Ectodermal cell (in vitro differentiated cells): ENCODE results near the gene PTGER1.
"Not testable (repeated sequence)": the region's sequence is repeated elsewhere in the genome, so short reads cannot be mapped to it uniquely, and the experiment has no call there.

Source experiments
- H3K27ac ChIP-seq: 2 replicates; pipeline ENCODE4 v1.7.0; 2013; ENCODE audit warnings: mild to moderate bottlenecking, low read depth, low read length; ENCODE audit not compliant: insufficient read depth, poor library complexity, severe bottlenecking
- H3K27me3 ChIP-seq: 2 replicates; pipeline ENCODE4 v1.7.0; 2013; ENCODE audit warnings: mild to moderate bottlenecking, low read length; ENCODE audit not compliant: insufficient read depth, control insufficient read depth, poor library complexity, severe bottlenecking
- H3K36me3 ChIP-seq: one replicate; pipeline ENCODE4 v1.7.0; 2013; ENCODE audit warnings: low read length; ENCODE audit not compliant: control insufficient read depth, insufficient read depth
- H3K4me1 ChIP-seq: one replicate; pipeline ENCODE4 v1.7.0; 2013; ENCODE audit warnings: low read length; ENCODE audit not compliant: control insufficient read depth, insufficient read depth
- H3K4me3 ChIP-seq: 2 replicates; pipeline ENCODE4 v1.7.0; 2013; ENCODE audit warnings: low read depth, low read length, control low read depth; ENCODE audit not compliant: insufficient read depth
- H3K9me3 ChIP-seq: 2 replicates; pipeline ENCODE4 v1.7.0; 2013; ENCODE audit warnings: mild to moderate bottlenecking, low read length, moderate library complexity; ENCODE audit not compliant: control insufficient read depth
- WGBS, 2 experiments: methylation state at CpG; one replicate each; pipeline ENCODE4 v1.1.7; 2013; ENCODE audit warnings: missing lambda C conversion rate in 2 of 2; 5-methylcytosine and 5-hydroxymethylcytosine counted together

PTGER1 gene

DNA sequence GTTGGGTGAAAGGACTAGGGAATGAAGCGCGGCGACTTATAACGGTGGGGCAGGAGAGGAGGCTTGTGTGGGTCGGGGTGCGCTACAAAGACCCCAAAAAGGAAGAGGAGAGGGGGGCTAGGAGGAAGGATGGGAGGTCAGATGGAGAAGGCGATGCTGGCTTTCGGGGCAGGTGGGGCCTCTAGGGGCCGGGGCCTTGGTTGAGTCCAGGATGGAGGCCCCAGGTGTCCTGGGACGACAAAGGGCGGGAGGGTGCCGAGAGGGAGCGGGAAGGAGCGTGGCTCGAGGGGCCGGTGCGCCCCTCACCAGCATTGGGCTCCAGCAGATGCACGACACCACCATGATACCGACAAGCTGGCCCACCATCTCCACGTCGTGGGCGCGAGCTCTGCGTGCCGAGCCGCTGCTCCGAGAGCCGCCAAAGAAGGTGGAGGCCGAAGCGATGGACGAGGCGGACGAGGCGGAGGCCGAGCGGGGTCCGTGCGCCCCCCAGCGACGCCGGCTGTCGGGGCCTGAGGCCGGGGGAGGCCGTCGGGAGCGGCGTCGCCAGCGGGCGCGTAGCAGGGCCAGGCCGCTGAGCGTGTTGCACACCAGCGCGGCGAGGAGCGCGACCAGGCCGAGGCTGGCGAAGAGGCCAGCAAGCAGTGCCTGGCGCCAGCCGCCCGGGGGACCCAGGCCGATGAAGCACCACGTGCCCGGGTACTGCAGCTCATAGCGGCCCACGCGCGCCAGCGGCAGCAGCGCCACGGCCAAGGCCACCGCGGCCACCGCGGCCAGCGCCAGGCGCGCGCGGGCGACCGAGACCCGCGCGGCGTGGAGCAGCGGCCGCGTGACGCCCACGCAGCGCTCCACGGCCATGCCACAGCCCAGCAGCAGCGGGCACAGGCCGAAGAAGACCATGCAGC lies 1.8 kb downstream of the PTGER1 start:
- Histone ChIP-seq H3K4me1 (peaks cover 21% of the 10 kb centered on the region), H3K36me3 (no peaks in the 10 kb centered on the region), H3K27ac (no peak overlapping the region), H3K9me3 (no peaks in the 10 kb centered on the region), H3K4me3 (no peak overlapping the region), H3K27me3 (peaks cover 13% of the 10 kb centered on the region)
- 93 to 94% methylated on average over 97 of the region's 97 CpGs for WGBS, 2 experiments

DNA sequence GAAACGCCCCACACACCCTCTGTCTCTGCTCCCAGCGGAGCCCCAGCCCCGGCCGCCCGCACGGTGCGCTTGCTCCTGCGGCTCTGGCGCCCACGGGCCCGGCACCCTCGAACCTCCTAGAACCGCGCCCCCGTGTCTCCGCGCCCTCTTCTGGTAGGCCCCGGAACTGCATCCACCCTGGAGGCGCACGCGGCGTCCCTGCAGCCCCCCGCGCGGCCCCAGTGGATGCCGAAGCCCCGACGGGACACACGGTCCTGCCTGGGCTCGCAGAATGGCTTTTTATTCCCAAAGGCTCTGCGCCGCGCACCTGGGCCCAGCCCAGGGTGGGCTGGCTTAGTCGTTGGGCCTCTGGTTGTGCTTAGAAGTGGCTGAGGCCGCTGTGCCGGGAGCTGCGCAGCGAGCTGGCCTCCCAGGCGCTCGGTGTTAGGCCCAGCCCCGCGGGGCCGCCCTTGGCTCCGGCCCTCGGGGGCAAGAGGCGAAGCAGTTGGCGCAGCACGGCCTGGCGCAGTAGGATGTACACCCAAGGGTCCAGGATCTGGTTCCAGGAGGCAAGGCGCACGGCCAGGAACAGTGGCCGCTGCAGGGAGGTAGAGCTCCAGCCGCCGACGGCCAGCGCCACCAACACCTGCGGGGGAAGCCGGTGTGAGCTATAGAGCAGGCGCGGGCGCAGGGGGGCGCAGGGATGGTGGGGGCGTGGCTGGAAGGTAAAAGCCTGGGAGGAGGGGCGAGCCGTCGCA lies 2.8 kb downstream of the PTGER1 start:
- Histone ChIP-seq H3K4me1 (peaks cover 21% of the 10 kb centered on the region), H3K27ac (no peak overlapping the region), H3K9me3 (no peaks in the 10 kb centered on the region), H3K36me3 (peaks cover 6% of the 10 kb centered on the region), H3K4me3 (peak overlapping the region; percentile 27), H3K27me3 (peaks cover 13% of the 10 kb centered on the region)
- 7 to 8% methylated on average over 66 of the region's 66 CpGs for WGBS, 2 experiments

- Histone ChIP-seq H3K4me3 (no peak overlapping the region), H3K4me1 (peaks cover 21% of the 10 kb centered on the region)
- 85 to 87% methylated on average over 46 of the region's 46 CpGs for WGBS, 2 experiments
These were observed 3.5 kb downstream of the PTGER1 start for GRCh38 chr19:14471436-14472187.

DNA sequence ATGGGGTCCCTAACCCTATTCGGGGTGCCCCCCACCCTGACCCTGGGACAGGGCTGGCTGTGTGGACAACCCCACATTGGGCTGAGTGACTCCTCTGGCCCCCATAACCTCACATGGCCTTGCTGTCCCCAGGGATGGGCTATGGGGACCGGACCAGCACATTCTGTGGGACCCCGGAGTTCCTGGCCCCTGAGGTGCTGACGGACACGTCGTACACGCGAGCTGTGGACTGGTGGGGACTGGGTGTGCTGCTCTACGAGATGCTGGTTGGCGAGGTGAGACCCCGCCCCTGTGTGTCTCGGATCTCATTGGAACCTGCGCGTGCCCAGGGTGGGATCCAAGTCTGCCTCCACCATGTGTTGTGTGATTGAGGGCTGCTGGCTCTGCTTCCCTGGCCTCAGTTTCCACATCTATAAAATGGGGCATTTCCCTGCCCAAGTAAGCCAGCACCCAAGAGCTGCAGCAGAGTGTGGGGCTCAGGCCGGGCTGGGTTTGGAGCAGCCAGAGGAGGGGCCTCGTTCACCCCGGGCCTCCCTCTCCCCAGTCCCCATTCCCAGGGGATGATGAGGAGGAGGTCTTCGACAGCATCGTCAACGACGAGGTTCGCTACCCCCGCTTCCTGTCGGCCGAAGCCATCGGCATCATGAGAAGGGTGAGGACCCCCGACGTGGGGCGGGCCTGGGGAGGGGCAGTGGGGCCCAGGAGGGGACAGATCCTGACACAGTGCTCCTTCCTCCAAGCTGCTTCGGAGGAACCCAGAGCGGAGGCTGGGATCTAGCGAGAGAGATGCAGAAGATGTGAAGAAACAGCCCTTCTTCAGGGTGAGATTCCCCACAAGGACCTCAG lies 4.9 kb downstream of the PTGER1 start:
- no peak overlapping the region for H3K27ac ChIP-seq
- H3K9me3 ChIP-seq: no peaks in the 10 kb centered on the region
- peaks cover 13% of the 10 kb centered on the region for H3K27me3 ChIP-seq
- WGBS, 2 experiments: 95 to 96% methylated on average over 32 of the region's 32 CpGs
- peaks cover 10% of the 10 kb centered on the region for H3K36me3 ChIP-seq
- H3K4me1 ChIP-seq: peaks cover 12% of the 10 kb centered on the region
- H3K4me3 ChIP-seq: no peak overlapping the region

More at GRCh38 chr19:14471436-14472187, 3.5 kb downstream of the PTGER1 start:
- Histone ChIP-seq H3K27ac (no peak overlapping the region), H3K27me3 (peaks cover 13% of the 10 kb centered on the region), H3K9me3 (no peaks in the 10 kb centered on the region), H3K36me3 (peaks cover 10% of the 10 kb centered on the region)

- Histone ChIP-seq H3K9me3 (no peaks in the 10 kb centered on the region), H3K36me3 (peaks cover 24% of the 10 kb centered on the region)
These were observed 7.3 kb downstream of the PTGER1 start for GRCh38 chr19:14467816-14468215.

DNA sequence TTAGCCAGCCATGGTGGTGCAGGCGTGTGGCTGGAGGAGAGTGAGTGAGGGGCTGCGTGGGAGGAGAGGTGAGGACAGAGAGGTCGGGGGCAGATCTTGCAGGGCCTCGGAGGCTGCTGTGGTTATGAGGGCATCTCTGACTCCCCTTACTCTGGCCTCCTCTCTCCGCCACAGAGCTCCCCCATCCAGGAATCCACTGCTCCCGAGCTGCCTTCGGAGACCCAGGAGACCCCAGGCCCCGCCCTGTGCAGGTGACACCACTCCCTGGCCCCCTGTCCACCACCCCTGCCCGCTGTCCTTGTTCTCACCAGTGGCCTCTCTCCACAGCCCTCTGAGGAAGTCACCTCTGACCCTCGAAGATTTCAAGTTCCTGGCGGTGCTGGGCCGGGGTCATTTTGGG lies 7.8 kb downstream of the PTGER1 start:
- H3K27ac ChIP-seq: no peak overlapping the region
- H3K4me3 ChIP-seq: no peak overlapping the region
- WGBS, 2 experiments: 94 to 95% methylated on average over 12 of the region's 12 CpGs
- H3K27me3 ChIP-seq: peaks cover 2% of the 10 kb centered on the region
- H3K36me3 ChIP-seq: peaks cover 27% of the 10 kb centered on the region
- H3K4me1 ChIP-seq: peaks cover 1% of the 10 kb centered on the region
- H3K9me3 ChIP-seq: no peaks in the 10 kb centered on the region

More at GRCh38 chr19:14467816-14468215, 7.3 kb downstream of the PTGER1 start:
- Histone ChIP-seq H3K4me3 (no peak overlapping the region), H3K27me3 (peaks cover 7% of the 10 kb centered on the region), H3K27ac (no peak overlapping the region), H3K4me1 (peaks cover 5% of the 10 kb centered on the region)
- 82 to 85% methylated on average over 9 of the region's 9 CpGs for WGBS, 2 experiments

DNA sequence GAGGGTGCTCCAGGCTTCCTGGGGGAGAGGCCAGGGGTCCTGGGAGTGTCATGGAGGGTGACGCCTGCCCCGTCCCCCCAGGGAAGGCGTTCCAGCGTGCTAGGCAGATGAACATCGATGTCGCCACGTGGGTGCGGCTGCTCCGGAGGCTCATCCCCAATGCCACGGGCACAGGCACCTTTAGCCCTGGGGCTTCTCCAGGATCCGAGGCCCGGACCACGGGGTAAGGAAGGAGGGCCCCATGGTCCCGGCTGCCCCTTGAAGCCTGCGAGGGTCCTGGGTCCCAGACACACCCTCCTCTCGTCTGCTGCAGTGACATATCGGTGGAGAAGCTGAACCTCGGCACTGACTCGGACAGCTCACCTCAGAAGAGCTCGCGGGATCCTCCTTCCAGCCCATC lies 11.4 kb downstream of the PTGER1 start:
- Histone ChIP-seq H3K36me3 (peaks cover 27% of the 10 kb centered on the region), H3K9me3 (no peaks in the 10 kb centered on the region), H3K4me1 (no peaks in the 10 kb centered on the region), H3K27me3 (no peaks in the 10 kb centered on the region), H3K27ac (no peak overlapping the region), H3K4me3 (no peak overlapping the region)
- WGBS, 2 experiments: 95 to 97% methylated on average over 21 of the region's 21 CpGs

- not testable (repeated sequence) for H3K27me3 ChIP-seq, H3K27ac ChIP-seq, H3K4me1 ChIP-seq, H3K4me3 ChIP-seq, H3K9me3 ChIP-seq
- 95 to 97% methylated on average over 7 of the region's 7 CpGs for WGBS, 2 experiments
- peaks cover 26% of the 10 kb centered on the region for H3K36me3 ChIP-seq
These were observed 12.8 kb downstream of the PTGER1 start for GRCh38 chr19:14462401-14462800.

- H3K9me3 ChIP-seq: no peaks in the 10 kb centered on the region
- H3K27me3 ChIP-seq: no peaks in the 10 kb centered on the region
- no peaks in the 10 kb centered on the region for H3K4me1 ChIP-seq
- no peak overlapping the region for H3K4me3 ChIP-seq
- H3K36me3 ChIP-seq: peaks cover 22% of the 10 kb centered on the region
- no peak overlapping the region for H3K27ac ChIP-seq
- WGBS, 2 experiments: 92 to 96% methylated on average over 2 of the region's 2 CpGs
These were observed 14.2 kb downstream of the PTGER1 start for GRCh38 chr19:14460935-14461334.
